ENCODE results near the gene MS4A6A.
"Not testable (repeated sequence)": the region's sequence is repeated elsewhere in the genome, so short reads cannot be mapped to it uniquely, and the experiment has no call there.

The MS4A6A gene

GRCh38 chr11:60128866-60129265 lies 54.0 kb downstream of the MS4A6A start:
- not testable (repeated sequence) for H3K36me3 Mint-ChIP-seq (ENCODE audit: low read depth); H3K27ac Mint-ChIP-seq; DNase-seq; H3K9me3 Mint-ChIP-seq; H3K4me3 Mint-ChIP-seq; H3K4me1 Mint-ChIP-seq; ATAC-seq; H3K27me3 Mint-ChIP-seq

GRCh38 chr11:60128376-60128775 lies 54.5 kb downstream of the MS4A6A start:
- DNase-seq = no peak

GRCh38 chr11:60127311-60127811 lies 55.5 kb downstream of the MS4A6A start:
- peaks cover 3% of the 10 kb centered on the region for H3K4me1 Mint-ChIP-seq
- DNase-seq (no peak), ATAC-seq (no peak)
- H3K36me3 Mint-ChIP-seq (ENCODE audit: low read depth) = no peaks in the 10 kb centered on the region
- peaks cover 7% of the 10 kb centered on the region for H3K27me3 Mint-ChIP-seq
- H3K4me3 Mint-ChIP-seq = no peak overlapping the region
- H3K9me3 Mint-ChIP-seq = no peaks in the 10 kb centered on the region
- no peak overlapping the region for H3K27ac Mint-ChIP-seq

More at GRCh38 chr11:60128376-60128775, 54.5 kb downstream of the MS4A6A start:
- Mint-ChIP-seq H3K27me3 (peaks cover 4% of the 10 kb centered on the region), H3K36me3 (ENCODE audit: low read depth) (no peaks in the 10 kb centered on the region), H3K9me3 (no peaks in the 10 kb centered on the region), H3K4me3 (no peak overlapping the region), H3K4me1 (peaks cover 3% of the 10 kb centered on the region), H3K27ac (no peak overlapping the region)
- ATAC-seq = no peak

GRCh38 chr11:60125956-60126585 lies 56.8 kb downstream of the MS4A6A start:
- H3K27ac Mint-ChIP-seq = no peak overlapping the region
- H3K27me3 Mint-ChIP-seq = peaks cover 9% of the 10 kb centered on the region
- no peaks in the 10 kb centered on the region for H3K36me3 Mint-ChIP-seq (ENCODE audit: low read depth)
- H3K9me3 Mint-ChIP-seq = no peaks in the 10 kb centered on the region
- DNase-seq = no peak
- H3K4me1 Mint-ChIP-seq = peaks cover 3% of the 10 kb centered on the region
- ATAC-seq = no peak
- no peak overlapping the region for H3K4me3 Mint-ChIP-seq

GRCh38 chr11:60124802-60125432 lies 58.0 kb downstream of the MS4A6A start:
- Mint-ChIP-seq H3K36me3 (ENCODE audit: low read depth) (no peaks in the 10 kb centered on the region), H3K4me3 (no peak overlapping the region), H3K4me1 (peaks cover 3% of the 10 kb centered on the region), H3K27ac (no peak overlapping the region), H3K27me3 (peaks cover 9% of the 10 kb centered on the region), H3K9me3 (no peaks in the 10 kb centered on the region)
- no peak for DNase-seq
- no peak for ATAC-seq

All from activated naive CD8-positive, alpha-beta T cell treated with anti-CD3 and anti-CD28 coated beads, Interleukin-2, amount 50 U/mL, for 24 hours (primary cell).